GM21515 (cell line): ENCODE data around the gene USP24.

ENCODE experiments used
- ATAC-seq: cut with Tn5 transposase; IDR thresholded peaks from one replicate; pipeline ENCODE4 v1.9.1; 2021; ENCODE audit not compliant: unreplicated experiment

Gene USP24

DNA sequence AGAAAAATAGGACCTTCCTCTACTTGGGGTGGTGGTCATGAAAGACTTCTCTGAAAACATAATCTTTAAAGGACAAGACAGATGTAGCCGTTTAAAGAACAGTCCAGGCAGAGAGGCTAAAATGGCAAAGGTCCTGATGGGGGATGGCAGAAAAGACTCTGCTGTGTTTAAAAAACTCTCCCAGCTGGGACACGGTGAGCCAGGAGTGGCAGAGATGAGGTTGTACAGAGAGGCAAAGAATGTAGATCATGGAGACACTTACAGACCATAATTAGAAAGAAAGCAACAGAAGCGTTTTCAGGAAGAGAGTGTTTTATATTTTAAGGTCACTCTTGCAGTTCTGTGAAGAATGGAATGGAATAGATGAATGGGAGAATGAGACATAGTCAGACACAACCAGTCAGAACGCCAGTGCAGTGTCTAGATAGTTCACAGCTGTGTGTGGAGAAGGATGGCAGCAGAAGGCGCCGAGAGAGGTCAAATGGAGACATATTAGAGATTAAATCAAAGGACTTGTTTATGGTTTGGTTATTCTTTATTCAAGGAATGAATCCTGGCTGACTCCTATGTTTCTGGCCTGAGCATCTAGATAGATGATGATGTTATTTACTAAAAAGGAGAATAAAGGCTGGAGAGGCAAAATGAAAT lies 47.8 kb downstream of the USP24 start:
- ATAC-seq = no peak

GRCh38 chr1:55164906-55165305 lies 50.3 kb downstream of the USP24 start:
- no peak for ATAC-seq

- no peak for ATAC-seq
Observed at GRCh38 chr1:55159571-55159970, 55.6 kb downstream of the USP24 start.

DNA sequence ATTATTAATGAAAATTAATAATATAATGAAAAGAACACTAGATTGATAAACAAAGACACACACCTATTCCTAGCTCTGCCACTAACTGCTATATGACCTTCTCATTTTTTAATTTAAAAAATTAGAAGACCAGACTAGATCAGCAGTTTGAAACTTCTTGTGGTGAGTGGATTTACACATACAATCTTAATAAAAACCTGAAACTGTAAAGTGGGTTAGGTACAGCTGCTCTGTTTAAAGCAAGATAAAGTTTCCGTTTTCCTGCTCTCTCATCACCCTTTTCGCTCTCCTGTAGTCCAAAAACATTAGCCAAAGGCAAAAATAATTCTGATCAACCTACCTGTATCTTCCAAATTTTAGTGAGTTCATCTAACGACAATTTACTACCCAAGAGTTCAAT lies 58.6 kb downstream of the USP24 start:
- no peak for ATAC-seq

DNA sequence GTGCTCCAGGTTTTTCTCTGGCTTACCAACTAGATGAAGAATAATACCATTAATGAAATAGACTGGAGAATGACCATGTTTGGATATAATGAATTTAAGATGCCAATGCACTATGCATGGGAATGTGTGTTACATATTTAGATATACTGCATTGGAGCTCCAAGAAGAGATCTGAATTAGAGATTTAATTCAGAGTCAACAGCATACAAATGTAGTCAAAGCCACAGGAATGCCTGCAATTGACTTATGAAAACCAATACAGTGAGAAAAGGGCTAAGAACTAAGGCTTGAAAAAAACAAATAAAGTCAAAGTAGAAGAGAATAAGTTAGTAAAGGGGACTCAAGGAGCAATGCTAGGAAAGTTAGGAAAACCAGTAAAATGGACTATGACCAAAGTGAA lies 59.1 kb downstream of the USP24 start:
- ATAC-seq = no peak

GRCh38 chr1:55155522-55155921 lies 59.6 kb downstream of the USP24 start:
- no peak for ATAC-seq

DNA sequence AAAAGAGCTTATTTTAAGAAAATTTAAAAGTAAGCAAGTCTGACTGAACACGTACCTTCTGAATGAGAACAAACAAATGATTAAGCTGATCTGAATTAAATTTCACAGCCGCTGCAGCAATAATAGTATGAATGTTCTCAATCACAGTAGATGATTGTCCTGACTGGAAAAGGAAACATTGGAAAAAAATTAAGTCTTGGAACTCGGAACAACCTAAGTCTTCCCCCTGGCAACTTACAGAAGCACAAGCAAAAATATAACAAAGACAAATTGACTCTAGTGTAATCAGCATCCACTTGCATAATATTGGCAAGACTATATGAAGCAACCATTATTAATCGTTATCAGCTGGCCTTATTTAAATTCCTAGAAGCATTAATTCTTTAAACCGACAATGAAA lies 60.5 kb downstream of the USP24 start:
- ATAC-seq = no peak

DNA sequence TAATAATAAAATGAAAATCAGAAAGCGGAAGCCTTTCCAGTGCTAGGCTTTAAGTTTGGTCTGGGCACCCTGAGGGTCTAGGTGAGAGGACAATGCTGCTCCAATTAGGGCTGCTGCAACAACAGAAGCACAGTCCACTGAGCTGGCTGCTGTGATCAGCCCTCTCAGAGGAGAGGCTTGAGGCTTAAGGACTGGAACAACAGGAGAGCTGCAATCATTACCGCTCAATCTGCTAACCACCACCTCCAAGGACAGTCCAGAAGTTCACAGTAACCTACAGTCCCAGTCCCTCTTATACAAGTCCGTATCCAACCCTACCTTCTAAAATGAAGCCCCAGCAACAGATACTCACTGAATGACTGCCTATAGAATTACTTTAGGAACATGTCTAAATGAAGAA lies 62.1 kb downstream of the USP24 start:
- ATAC-seq = no peak

DNA sequence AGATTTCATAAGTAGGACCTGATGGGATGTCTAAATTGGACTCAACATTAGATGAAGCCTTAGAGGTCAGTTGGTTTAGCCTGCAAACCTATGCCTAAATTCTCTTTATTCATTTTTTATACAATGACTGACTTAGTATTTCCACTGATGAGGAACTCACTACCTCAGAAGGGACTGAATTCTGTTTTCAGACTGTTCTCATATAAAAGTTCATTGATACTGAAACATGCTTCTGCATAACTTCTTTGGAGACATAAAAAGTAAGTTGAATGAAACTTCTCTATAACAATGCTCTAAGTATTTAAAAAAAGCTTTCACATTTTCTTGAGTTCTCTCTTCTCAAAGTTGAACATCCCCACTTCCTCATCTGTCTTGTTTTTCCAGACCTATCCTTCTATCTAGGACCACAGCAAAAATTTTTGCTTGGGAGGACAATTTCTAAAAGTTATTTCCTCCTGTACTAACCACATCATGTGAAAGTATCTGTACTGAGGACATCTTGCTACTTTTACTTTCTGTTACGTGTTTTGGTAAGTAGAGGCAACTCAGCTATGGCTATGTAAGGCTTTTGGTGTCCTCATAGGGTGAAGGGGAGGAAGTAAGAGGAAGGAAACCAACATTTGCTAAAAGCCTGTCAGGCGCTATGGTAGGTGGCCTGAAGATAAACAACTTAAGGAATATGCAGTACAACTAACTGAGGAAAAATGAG lies 64.1 kb downstream of the USP24 start:
- peak; percentile 84 for ATAC-seq

- ATAC-seq = no peak
Observed at GRCh38 chr1:55148676-55149075, 66.5 kb downstream of the USP24 start.

- ATAC-seq = no peak
Observed at GRCh38 chr1:55147524-55147923, 67.6 kb downstream of the USP24 start.

- no peak for ATAC-seq
Observed at GRCh38 chr1:55146781-55147180, 68.4 kb downstream of the USP24 start.

GRCh38 chr1:55144886-55145285 lies 70.3 kb downstream of the USP24 start:
- no peak for ATAC-seq

- ATAC-seq = no peak
Observed at GRCh38 chr1:55143684-55144083, 71.5 kb downstream of the USP24 start.

- no peak for ATAC-seq
Observed at GRCh38 chr1:55141295-55141893, 73.8 kb downstream of the USP24 start.

GRCh38 chr1:55140546-55140983 lies 74.6 kb downstream of the USP24 start:
- ATAC-seq = peak; percentile 94

GRCh38 chr1:55140137-55140536 lies 75.0 kb downstream of the USP24 start:
- ATAC-seq = no peak

DNA sequence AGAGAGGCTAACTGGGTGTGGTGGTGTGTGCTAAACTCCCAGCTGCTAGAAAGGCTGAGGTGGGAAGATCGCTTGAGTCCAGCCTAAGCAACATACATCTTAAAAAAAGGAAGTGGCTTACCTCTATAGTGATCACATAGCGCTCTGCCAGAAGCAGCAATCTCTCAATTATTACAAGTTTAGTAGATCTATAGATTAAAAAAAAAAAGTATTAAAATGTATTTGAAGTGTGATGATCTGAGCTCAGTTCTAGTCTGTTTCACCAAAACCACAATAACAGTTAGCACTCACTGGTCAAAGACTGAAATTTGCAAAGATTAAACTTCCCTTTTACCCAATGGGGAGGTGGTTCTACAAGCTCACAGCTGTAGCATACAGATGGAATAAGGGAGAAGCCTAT lies 76.3 kb downstream of the USP24 start:
- ATAC-seq = no peak

DNA sequence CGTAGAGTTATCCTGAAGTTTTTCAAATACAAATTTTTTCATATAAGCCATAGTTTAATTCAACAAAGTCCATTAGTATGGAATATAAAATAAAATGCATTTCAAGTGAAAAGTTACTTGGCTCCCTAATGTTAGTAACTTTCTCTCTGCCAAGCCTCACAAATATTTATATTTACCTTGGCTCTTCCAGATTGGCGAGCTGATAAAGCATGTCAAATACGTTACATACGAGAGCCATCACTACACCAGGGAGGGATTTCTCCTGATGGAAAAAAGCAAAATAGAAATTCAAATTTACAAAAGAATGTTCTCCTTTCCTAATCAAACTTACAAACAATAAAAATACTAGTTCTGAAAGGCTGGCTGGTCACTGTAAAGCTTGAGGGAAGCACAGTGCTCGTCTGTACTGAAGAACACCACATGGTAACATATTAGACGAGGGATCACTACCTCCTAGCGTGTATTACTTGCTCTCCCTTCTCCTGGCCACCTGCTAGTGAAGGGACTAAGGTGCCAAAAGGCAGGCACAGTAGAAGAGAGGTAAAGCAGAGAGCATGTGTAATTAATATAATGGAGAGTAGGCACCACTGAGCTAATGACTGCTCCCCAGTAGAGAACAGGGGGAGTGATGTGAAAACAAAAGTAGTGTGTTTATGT lies 80.9 kb downstream of the USP24 start:
- ATAC-seq = no peak

GRCh38 chr1:55131801-55132200 lies 83.4 kb downstream of the USP24 start:
- ATAC-seq = no peak

- no peak for ATAC-seq
Observed at GRCh38 chr1:55131218-55131617, 83.9 kb downstream of the USP24 start.

DNA sequence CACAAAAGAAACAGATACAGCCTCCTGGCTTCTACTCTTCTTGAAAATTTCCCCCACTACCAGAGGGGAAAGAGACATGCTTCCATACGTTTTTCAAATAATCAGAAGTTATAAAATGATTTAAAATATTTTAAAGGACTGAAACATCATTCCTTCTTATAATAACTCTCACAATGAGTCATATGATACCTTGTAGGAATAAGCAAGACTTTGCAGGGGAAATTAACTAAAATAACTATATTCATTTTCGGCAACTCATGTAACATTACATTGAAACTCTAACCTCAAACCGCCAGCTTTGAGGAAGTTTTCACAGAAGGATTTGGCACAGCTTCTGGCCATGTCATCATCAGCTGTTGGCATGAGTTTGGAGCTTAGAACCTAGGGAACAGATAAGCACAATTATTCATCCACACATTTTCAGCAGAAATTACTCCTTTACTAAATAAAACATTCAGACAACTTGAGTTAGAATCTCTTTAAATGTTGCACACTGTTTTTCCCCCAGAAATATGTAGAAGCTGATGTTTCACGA lies 85.9 kb downstream of the USP24 start:
- no peak for ATAC-seq
